Stimulated activated CD8-positive, alpha-beta memory T cell treated with anti-CD3 and anti-CD28 coated beads, Interleukin-7, amount 100 ng/mL, for 48 hours (primary cell): ENCODE measurements around the gene CDH13.
A peak's percentile ranks its signal among the peaks of the same experiment; 100 is the strongest.

Experiments used
- DNase-seq, 2 donors: peaks; one replicate each; pipeline ENCODE4 v3.0.0-alpha.2; 2020; ENCODE audit warnings: low read depth in 1 of 2; ENCODE audit errors: extremely low read depth in 1 of 2

The CDH13 gene

GRCh38 chr16:82772215-82772614, 145.4 kb downstream of the CDH13 start:
- DNase-seq: no peak

DNA sequence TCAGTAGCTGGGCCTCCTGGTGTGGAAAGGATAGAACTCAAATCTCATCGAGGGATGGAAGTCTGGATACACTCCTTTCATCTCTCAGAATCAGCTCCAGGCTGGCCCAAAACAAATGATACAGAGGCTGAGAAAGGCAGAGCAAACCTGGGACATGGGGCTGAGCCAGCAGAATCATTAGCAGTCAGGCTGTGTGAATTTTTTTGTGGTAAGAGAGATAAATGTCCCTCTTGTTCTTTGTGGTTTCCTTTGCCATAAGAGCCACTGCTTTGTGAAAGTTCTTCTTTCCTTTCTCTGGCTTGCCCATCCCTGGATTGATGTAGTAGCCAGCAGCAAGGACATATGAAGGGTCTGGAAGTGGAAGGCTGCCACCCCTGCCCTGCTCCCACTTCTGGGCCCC, 146.2 kb downstream of the CDH13 start:
- DNase-seq: no peak

DNA sequence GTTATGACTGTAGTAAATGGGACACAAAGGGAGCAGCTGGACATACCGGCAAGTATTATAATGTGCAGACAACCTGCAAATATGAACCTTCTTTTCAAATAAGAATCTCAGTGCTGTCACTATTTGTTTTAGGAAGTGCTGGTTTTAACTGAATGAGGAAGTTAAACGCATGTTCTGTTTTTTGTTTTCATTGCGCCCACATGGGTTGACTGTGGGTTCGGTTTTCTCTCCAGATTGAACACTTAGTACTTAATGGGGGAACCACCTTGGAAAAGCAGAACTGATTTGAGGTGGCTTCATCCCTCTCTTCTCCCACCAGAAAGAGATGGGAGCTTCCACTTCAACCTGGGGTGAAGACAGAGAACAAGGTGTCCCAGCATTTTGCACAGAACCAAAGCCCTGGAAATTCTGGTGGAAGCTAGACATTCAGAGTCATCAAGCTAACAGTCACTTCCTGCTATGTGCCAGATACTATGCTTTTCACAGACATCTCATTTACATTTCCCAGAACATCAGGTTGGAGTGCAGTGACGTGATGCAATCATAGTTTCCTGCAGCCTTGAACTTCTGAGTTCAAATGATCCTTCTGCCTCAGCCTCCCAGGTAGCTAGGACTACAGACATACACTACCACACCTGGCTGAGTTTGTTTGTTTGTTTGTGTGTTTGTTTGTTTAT, 149.8 kb downstream of the CDH13 start:
- DNase-seq: no peak

GRCh38 chr16:82782715-82783251, 156.0 kb downstream of the CDH13 start:
- DNase-seq: no peak

- no peak for DNase-seq
Observed at GRCh38 chr16:82783933-82784572, 157.3 kb downstream of the CDH13 start.

DNA sequence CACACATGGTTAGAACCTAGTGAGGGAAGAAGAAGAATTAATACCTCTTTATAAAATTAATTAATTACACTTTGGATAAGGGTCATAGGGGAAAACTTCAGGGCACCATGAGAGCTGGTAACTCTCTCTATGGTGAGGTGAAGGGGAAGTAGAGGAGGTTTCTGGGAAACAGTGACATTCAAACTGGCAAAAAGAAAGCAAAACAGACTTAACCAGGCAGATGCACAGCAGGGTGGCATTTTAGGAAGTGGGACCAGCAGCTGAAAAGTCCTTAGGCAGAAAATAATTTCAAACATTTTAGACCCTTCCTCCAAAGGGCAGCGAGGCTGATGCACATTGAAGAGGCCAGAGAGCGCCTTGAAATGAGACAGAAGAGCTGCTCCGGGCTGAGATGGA, 157.8 kb downstream of the CDH13 start:
- no peak for DNase-seq

DNA sequence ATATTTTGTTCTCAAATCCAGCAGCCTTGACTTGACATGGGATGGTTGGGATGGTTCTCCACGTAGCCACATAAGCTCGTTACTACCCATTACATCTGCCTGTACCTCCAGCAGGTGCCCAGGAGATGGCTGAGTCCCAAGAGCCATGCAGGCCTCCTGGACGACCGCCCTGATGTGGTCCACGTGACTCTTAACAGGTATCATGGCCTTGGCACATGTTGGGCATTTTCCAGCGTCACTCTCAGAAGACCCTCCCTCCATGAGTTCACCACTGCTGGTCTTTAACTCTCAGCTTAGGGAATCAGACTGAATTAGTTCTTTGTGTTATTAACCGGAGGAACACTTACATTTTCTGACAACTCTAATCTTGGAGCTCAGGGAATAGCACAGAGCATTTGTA, 161.5 kb downstream of the CDH13 start:
- DNase-seq: no peak

- no peak for DNase-seq
Observed at GRCh38 chr16:82788919-82789318, 162.2 kb downstream of the CDH13 start.

GRCh38 chr16:82792693-82793092, 165.9 kb downstream of the CDH13 start:
- DNase-seq: no peak

DNA sequence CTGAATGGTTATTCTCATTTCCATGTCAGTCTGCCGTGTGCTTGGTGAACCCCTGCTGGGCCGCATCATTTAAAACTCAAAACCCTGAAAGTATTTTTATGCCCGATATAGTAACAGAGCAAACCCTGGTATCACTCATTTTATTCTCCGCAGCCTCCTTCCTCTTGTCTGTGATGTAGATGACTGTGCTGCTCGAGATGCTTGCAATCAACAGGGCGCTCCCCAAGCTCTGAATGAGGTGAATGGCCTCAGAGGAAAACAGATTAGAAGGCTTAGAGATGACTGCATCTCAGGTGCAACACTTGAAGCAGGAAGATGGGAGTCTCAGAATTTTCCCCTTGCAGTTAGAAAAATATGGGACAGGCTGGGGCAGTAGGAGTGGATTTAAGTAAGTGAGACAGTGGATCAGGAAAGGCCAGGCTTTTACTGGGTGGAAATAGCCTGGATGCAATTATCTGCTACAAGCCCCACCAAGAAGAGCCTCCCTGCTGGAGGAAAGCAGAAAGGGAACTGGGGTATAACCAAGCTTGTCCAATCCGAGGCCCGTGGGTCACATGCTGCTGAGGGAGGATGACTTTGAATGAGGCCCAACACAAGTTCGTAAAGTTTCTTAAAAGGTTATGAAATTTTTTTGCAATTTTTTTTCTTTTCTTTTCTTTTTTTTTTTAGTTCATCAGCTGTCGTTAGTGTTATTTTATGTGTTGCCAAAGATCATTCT, 166.9 kb downstream of the CDH13 start:
- no peak for DNase-seq

- no peak for DNase-seq
Observed at GRCh38 chr16:82796047-82796446, 169.3 kb downstream of the CDH13 start.

DNA sequence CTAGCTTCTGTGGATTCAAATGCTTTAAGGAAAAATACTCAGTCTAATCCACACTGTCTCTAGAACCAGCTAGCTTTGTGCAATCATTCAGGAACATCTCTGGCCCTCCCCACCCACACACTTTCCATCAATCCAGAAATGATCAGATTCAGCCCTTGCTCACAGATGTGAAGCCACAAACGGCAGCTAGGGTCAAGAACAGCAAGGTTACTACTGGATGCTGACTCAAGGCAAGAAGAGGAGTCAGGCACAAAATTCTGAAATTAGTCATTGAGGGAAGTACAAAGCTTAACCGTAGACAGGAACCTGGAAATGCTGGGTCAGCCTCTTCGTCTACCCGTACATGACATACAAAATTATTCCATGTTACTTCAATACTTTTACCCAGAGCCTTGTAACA, 174.6 kb downstream of the CDH13 start:
- peak in 1 of 2 donors; percentile 18 for DNase-seq

DNA sequence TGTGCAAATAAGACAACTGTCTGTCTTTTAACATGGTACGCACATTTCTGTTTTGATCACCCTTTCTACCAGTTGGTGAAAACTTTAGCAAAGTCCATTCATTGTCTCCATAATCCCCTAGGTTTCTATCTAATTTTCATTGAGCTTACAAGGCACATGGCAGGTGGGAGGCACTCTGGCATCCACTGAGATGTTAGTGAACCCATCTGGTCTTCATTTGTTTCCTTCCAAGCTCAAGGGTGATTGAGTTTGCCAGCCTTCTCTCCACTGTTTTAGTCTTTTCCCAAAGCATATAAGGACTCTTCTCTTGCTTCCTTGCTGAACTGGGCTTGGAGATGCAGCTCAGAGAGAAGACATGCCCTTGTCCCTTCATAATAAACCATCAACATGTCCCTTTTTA, 179.1 kb downstream of the CDH13 start:
- no peak for DNase-seq

DNA sequence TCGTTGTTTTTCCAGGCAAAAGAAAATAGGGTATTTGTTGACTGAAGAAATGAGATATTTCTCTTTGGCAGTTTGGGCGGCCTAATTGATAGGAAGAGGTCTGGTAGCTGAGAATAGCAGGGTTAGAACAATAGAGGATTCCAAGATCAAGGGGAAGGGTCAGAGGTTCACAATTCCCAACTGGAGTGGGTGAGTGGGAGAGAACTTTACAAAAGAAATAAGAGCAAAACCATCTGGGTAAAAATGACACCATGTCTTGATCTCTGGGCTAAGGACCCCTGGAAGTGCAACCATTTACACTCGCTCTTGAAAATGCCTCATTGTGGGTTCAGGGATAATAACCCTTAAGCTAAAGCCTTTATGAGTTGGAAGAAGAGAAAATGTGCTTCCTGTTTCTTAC, 180.5 kb downstream of the CDH13 start:
- no peak for DNase-seq

- DNase-seq: no peak
Observed at GRCh38 chr16:82808036-82808435, 181.3 kb downstream of the CDH13 start.

DNA sequence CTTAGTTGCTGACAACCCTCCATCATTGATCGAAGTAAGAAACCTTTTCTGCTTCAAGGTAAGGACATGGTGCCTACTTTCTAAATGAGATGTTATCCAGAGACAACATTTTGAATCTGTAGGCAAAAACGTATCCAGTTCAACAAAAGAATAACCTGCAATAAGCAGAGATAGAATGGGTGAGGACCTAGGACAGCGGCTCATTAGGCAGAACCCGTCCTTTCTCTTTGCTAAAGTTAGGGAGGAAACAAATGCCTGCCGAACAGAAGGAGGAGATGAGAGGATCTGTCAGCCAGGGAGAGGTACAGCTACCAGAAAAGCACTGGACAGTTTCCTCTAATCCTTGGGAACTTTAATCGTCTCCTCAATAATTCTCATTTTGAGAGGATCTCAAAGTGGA, 183.3 kb downstream of the CDH13 start:
- no peak for DNase-seq

- no peak for DNase-seq
Observed at GRCh38 chr16:82814059-82814458, 187.3 kb downstream of the CDH13 start.

- no peak for DNase-seq
Observed at GRCh38 chr16:82819286-82819685, 192.5 kb downstream of the CDH13 start.

DNA sequence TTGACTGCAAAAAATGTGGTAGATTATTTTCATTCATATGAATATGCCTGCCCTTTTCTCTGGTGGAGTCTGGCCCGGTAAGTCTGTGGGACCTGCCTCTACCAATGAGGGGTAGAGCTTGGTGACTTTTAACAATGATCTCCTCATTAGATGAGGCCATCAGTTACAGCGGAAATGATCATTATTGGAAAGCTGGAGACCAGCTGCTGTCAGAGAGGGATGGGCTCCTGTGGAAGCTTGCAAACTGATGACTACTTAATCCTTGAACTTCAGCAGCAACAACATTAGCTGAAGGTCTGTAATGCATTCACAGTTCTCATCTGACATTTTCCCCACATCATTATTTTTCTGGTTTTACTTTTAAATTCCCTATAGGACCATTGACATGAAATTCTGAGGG, 194.1 kb downstream of the CDH13 start:
- DNase-seq: no peak

DNA sequence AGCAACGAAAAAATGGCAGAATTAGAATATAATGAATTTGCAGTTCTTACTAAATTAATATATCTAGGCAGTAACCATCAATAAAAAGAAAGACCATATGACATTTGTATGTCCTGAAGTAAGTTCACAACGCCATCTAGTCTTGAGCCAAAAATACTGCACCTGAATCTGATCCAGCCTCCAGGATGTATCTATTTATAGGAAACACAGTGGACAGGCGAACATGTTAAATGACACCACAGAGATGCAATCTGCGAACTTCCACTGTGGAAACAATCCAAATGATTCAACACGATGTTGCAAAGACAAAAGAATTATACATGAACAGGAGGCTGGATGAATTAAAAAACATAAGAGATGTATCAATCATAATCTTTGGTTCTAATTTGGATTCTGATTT, 197.6 kb downstream of the CDH13 start:
- no peak for DNase-seq

DNA sequence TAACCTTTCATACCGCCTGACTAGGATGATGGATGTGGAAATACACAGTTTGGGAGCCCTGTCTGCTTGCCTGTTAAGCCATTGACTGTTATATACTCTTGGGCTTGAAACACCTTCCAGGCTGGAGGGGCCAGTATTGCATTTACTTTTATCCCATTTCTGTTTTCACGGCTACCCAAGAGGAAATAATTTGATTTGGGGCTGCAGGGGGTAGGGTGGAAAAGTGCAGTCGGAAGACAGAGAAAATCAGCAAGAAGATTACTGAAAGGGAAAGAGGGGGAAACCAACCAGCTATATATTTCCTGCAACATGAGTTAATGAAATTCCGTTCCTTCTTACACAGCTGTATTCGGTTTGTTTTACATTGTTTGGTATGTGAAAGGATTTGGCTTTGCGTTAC, 202.5 kb downstream of the CDH13 start:
- DNase-seq: no peak

- DNase-seq: no peak
Observed at GRCh38 chr16:82830944-82831343, 204.2 kb downstream of the CDH13 start.
